HK-2 (cell line): ENCODE results near the gene PLN.

Source experiments
- DNase-seq: peaks from one replicate; pipeline ENCODE4 v3.0.0-alpha.2; 2018; ENCODE audit not compliant: unreplicated experiment

The PLN gene

DNA sequence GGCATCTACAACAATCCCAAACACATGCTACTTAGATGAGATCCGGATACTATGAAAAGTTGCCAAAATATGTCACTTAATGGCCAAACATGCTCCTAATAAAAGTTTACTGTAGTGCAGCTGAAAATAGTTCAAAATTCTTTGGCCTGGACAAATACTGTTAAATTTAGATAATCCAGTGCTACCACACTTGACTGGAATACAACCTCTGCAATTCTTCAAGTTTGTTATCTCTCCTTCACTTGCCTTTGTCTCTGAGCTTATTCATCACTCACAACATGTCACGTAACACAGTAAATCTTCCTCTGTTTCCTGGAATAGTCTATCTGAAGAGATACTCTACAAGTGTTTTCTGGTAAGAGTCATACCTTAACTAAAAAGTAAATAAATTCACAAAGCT lies 10.5 kb upstream of the PLN start:
- DNase-seq = no peak

DNA sequence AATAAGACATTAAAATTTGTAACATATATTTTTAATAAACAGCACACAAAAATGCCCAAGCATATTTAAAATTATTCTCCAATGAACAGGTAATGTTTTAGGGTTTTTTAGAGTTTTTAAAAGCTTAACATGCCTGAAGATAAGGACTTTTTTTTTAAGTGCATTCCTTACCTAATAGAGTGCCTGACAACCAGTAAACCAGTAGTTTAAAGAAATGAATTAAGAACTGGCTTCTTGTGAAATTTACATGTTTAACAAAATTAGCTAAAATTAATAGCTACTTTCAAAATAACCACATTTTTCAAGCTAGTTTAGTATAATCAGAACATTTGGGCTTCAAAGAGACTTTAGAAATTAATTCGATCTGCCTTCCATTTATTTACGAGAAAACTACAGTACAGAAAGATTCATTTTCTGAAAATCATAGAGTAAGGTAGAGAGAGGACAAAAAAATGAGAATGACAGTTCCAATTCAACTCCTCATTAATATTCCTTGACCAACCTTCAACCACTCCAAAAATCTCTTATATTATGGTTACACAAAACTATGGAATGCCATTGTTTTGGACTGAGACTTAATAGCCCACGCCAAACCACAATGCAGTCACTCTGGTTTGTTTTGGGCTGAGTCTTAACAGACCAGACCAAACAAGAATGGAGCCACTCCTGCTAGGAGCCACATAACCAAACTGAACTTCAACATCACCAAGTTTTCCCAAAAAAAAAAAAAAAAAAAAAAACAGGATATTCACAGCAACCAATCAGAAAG lies 5.7 kb upstream of the PLN start:
- no peak for DNase-seq

DNA sequence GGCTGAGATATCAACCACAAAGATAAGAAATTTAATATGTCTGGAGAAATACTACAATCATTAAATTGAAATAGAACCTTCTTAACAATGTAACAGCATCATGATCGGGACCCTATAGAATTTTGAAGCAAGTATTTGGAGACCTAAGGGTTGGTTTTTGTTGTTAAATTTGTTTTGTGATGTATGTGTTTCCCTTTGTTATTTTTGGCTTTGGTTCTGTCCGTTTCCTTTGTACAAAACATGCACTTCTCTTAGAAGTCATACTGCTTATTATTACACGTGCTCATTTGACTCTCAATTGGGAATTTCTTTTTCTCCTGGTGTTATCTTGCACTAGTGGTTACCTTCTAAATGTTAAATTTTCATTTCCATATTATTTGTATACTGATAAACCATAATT lies 4.0 kb upstream of the PLN start:
- DNase-seq = no peak

DNA sequence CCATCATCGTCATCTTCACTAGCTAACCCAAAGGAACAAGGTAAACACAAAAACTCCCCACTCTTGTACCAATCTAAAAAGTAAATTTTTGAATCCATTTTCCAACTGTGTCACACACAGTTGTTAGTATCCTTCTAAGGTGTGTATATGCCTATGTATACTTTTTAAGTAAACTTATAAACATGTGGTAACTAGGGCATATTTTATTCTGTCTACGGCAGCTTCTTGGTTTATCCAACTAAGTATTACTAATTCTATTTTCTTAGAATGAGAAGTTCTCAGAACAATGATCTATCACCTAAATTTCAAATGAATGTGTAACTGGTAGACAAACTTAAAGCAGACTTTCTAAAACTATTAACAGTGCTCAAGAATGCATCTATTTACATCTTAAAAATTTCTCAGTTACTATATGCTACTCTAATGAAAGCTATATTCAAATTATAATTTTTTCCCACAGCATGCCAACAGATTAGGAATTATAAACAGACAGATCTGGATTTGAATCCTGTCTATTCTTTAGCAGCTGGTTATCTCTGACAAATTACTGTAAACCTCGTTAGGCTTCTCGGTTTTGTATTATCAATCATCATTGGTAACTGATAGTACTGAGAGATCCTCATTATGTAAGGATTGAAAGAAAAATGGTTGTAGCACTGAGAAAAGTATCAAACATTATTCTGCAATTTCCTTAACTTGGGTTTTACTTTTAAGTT lies 1.8 kb upstream of the PLN start:
- DNase-seq = no peak

DNA sequence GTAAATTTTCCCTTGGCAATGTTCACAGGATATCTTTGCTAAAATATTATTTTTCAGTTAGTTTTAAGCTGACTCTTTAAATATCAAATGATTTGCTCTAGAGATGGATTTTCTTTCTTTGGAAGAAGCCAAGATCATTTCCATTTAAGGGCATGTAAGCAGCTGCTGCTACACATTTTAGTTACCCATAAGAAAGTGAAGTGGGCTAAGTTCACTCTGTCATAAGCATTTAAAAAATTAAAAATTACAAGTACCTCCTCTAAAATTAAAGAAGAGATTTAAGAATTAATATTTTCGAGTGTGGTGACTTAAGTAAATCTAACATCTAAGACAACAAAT lies 1.2 kb upstream of the PLN start:
- DNase-seq = no peak

DNA sequence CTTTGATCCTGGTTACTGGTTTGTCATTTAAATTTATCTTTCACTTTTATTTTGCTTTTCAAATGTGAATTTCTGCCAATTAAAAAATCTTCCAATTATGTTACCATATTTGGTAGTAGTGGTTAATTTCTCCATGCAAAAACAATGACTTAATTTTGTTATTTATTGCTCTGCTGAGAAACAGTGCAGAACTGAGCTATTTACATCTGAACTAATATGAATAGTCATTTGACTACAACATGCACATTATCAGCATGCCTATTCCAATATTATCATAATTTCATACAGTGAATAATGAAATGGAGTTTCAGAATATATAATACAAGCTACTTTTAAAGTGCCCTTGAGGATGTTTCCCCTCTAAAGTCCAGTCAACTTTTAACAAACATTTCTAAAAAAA lies 517 bp downstream of the PLN start:
- DNase-seq = no peak

DNA sequence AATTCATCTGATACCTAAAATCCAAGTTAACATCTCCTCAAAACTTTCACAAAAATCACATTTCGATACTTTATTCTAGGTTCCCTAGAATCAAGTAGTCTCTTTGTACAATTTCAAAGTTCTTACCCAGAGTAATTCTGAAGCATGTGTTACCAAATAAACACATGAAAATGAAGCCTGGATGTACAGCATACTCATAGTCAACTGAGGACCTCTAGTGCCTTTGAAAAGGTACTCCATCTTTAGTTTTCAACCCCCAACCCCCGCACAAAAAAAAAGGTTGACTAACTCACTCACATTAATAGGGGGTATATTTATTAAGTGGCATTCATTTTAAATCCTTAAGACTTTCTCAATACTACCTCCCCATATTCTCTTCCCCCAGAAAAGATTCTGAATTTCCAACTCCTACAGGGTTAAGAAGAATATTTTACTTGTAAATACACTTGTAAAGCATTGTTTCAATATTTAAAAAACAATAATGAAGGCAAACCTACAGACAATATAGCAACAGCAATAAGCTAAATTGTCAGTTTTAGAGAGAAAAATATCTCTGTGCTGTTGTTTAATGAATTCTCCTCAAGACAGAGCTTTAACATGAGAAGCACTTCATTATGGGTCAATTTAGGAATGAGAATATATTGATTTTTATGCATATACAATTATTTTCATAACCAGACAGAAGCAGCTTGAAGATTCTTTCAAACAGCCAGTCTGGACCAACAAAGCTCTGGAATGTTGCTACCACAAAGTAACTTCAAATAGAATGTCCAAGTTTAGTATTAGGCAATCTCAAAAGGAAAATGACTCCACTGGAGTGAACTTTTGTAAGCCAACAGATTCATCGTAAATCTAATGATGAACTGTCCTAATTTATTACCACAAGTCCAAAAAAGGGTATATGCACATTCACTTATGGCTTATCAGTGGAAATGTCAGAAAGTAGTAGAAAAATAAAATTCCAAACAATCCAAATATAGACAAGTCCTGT lies 3.3 kb downstream of the PLN start:
- DNase-seq = no peak

DNA sequence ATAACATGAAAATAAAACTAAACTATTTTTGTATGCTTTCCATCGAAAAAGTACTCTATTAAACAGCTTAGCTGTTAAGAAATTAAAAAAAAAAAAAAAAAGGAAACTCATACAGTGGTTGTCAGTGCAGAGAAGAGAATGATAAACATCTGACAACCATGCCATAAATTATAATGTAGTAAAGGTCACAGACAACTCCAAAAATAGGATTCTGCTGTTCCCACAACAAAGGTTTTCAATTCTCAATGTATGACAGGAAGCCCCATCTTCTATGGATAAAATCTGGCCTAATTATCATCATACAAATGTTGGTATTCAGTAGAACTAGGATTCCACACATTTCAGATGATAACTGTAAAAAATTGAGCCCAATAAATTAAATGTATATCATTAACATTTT lies 5.0 kb downstream of the PLN start:
- no peak for DNase-seq

DNA sequence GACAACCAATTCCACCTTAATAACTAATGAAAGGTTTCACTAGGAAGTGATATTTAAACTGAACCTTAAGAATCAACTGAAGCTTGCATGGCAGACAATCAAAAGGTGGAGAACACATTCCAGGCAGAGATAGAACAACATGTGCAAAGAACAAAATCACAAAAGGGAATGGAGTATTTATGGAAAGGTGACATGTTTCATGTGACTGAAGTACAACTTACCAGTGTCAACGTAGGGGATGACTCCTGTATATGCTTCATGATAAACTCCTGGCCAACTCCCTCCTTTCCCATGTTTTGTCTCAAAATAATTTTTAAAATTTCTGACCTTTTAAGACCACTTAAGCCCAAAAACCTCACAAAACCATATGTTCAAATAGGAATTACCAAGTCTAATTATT lies 6.6 kb downstream of the PLN start:
- DNase-seq = no peak

DNA sequence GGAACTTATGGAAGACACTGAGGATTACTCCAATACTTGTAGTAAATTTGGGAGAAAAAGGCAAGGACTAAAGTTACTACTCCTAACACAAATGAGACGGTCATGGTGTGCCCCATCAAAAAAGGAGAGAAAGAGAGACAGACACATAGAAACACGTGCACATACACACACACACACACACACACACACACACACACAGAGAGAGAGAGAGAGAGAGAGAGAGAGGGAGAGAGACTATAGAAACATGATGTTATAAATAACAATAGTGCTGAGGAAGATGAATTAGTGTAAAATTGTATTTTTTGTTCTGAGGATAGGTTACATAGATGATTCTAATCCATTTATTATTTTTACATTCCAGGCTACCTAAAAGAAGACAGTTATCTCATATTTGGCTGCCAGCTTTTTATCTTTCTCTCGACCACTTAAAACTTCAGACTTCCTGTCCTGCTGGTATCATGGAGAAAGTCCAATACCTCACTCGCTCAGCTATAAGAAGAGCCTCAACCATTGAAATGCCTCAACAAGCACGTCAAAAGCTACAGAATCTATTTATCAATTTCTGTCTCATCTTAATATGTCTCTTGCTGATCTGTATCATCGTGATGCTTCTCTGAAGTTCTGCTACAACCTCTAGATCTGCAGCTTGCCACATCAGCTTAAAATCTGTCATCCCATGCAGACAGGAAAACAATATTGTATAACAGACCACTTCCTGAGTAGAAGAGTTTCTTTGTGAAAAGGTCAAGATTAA lies 10.5 kb downstream of the PLN start:
- no peak for DNase-seq

DNA sequence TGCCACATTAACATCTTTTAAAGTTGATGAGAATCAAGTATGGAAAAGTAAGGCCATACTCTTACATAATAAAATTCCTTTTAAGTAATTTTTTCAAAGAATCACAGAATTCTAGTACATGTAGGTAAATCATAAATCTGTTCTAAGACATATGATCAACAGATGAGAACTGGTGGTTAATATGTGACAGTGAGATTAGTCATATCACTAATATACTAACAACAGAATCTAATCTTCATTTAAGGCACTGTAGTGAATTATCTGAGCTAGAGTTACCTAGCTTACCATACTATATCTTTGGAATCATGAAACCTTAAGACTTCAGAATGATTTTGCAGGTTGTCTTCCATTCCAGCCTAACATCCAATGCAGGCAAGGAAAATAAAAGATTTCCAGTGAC lies 11.6 kb downstream of the PLN start:
- no peak for DNase-seq

DNA sequence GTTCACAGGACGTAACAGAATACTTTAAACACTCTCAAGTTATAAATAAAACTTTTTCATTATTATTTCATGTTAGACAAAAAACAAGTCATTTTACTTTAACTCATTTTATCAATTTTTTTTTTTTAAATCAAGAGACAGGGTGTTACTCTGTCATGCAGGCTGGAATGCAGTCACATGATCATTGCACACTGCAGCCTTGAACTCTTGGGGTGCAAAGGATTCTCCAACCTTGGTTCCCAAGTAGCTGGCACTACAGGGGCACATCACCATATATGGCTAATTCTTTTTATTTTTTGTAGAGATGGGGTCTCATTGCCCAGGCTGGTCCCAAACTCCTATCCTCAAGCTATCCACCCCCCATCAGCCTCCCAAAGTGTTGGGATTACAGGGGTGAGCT lies 14.2 kb downstream of the PLN start:
- DNase-seq = no peak

DNA sequence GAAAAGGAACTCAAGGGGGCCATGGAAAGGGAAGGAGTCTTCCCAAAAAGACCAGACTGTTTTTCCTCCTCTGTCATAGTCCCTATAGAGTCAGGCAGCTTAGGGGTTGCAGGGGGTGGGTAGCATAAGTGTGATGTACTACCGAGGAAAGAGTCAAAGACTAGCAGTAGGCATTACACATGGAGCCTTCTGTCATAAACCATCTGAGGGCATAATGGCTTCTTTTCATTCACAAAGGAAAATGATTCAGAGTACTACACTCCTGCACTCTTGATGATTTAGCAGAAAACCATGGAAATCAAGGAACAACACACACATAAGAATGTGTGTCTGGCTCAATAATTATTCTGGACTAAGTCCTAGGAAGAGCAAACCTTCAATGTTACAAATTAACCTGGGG lies 14.9 kb downstream of the PLN start:
- no peak for DNase-seq

DNA sequence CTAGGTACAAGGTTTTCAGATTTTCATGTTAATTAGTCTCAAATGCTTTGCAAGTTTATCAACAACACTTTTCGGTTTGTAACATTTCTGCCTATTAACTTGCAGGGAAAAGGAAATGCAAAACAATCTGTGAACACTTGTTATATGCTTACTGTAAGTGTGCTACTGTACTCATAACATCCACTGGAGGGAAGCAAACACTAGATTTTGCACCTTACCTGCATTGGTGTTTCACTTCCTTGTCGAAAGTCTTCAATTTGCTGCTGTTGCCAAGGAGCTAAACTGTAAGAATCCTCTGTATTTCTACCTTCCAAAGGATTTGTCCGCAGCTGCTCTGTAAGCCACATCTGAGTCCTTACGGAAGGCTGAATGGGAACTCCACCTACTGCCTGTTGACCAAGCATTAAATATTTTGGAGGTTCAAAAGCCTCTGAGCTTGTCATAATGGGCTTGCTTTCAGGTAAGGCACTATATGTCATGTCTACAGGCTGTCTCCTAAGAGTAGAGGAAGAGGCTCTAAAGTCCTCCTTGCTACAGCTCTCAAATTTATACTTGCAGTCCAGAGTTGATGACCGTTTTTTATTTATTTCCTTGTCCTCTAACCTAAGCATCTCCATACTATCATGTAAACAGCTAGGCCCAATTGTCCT lies 17.3 kb downstream of the PLN start:
- DNase-seq = no peak

DNA sequence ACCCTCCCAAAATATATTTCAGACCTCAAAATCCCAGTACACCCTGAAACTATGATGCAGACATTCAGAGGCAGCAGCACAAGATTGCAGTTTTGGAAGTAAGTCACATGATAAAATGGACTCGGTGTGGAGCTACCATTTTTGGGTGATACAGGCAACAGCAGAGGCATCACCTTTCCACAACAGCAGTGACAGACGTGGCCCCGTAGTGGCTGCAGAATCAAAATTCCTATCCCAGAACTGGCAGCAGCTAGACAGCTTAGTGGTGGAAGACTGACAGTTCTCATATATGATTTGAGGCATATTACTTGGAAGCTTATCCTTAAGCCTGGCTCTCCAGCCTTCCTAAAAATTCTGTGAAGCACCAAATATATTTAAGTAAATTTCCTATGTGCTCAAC lies 19.9 kb downstream of the PLN start:
- no peak for DNase-seq

DNA sequence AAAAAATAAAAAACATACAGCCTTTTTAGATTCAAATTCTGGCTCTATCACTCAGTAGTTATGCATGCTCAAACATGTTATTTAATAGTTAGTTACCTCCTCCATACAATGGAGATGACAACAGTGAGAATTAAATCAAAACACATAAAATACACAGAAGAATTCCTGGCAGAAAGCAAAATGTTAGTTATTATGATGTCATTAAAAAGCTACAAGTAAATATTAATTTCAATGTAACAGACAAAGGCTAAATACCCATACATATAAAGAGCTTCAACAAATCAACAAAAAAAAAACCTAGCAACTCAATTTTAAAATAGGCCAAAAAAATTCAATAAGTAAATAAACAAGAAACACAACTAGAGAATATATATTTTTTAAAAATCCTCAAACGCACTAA lies 21.4 kb downstream of the PLN start:
- DNase-seq = no peak

DNA sequence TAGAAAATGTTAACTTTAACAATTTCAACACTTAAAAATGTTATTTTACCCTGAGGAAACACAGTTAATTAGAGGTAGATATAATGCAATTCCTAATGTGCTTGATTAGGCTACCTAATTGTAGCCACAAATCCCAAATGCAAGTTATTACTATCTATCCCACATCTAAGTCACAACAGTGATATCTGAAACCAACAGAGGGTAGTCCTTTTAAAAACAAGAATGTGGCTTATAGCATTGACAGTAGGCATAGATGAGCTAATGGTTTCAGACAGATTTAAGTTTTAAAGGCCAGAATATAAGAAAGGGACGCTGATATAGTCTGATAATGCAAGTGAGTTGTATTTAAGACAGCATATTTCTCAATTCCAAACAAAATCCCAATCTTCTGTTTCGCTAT lies 23.0 kb downstream of the PLN start:
- no peak for DNase-seq

DNA sequence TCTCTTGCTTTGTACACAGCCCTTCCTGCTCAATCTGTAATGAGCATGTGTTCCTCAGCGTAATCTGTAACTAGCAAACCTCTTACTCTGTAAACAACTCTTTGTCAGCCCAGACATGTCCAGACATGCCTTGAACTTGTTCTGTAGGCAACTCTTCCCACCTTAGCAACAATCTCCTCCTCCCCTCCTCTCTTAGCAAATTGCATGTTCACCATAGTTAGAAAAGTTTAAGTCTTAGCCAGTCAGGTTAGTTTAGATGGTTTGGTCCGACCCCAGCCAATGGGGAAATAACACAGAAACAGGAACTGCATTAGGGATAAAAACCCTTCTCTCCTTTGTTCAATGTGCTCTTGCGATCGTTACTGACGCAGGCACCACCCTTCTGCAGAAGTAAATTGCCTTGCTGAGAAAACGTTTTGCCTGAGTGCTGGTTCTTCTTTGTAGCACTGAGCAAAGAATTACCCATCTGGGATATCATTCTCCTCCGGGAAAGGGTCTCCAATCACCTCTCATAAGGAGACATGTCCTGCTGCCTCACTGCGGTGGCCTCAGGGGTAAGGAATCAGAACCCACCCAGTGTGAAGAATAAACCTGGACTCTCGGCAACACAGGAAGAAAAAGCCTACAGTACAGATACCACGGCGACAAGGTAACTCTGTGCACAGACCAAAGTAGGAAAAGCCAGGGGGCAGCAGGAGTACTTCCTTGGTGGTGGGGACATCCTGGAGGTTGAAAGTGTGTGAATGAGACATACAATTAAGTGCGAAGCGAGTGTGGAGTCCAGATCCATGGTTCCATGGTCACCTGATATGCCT lies 26.2 kb downstream of the PLN start:
- DNase-seq = no peak

DNA sequence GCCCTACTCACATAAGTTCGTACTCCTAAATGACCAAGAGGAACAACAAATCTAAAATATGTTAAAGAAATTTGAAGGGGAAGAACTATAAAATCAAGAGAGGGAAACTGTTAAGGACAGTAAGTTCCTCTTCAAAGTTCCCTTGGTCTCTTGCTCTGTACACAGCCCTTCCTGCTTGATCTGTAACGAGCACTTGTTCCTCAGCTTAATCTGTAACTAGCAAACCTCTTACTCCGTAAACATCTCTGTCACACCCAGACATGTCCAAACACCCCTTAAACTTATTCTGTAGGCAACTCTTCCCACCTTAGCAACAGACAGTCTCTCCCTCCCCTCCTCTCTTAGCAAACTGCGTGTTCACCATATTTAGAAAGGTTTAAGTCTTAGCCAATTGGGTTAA lies 29.9 kb downstream of the PLN start:
- no peak for DNase-seq

DNA sequence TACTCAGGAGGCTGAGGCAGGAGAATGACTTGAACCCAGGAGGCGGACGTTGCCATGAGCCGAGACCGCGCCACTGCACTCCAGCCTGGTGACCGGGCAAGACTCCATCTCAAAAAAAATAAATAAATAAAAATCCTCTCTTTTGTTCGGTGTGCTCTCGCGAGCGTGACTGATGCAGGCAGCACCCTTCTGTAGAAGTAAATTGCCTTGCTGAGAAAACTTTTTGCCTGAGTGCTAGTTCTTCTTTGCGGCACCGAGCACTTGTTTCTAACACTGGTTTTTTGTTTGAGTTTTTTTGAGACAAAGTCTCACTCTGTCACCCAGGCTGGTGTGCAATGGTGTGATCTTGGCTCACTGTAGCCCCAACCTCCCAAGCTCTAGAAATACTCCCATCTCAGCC lies 30.5 kb downstream of the PLN start:
- no peak for DNase-seq

DNA sequence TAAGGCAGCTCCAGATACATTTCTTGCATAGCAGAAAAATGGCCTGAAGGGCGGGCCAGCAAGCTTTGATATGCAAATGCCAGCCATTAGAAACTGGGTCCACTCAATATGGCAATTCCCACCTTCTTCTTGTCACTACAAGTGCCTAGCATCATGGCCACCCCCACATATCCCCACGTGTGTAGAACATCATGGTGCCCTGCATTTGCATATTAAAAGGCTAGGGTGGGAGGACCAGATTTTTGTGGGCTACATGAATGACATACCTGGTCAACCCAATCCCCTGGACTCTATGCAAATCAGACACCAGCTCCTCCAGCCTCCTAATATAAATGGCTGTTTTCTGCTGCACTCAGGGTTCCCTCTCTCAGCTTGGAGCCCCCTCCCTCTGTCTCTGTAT lies 31.7 kb downstream of the PLN start:
- DNase-seq = no peak
